ENCODE data around the gene ABLIM2.

- TF ChIP-seq CTCF (IDR thresholded peaks at IDR 0.05; ENCODE audit: control extremely low read depth in 1 of 3, insufficient read depth in 1 of 3, low read depth in 1 of 3, low read length in 3 of 3) (no peak), SIN3A (conservative IDR thresholded peaks at IDR 0.05 in 1 of 2, IDR thresholded peaks at IDR 0.05 in 1 of 2; ENCODE audit: low read depth in 1 of 2, low read length in 2 of 2) (no peak), CEBPB (IDR thresholded peaks at IDR 0.05; ENCODE audit: low read depth, low read length) (no peak), BRCA1 (IDR thresholded peaks at IDR 0.05; ENCODE audit: low read depth, low read length) (no peak), EP300 (IDR thresholded peaks at IDR 0.05; ENCODE audit: borderline replicate concordance in 1 of 2, low read depth in 2 of 2, low read length in 2 of 2) (no peak)
These were observed 56.6 kb downstream of the ABLIM2 start for GRCh38 chr4:8102076-8102355.

Data from H1 (cell line).